Neural progenitor cell (in vitro differentiated cells): ENCODE results near the gene WNT3A. TPM values are rescaled to one million over a fixed set of nuclear protein-coding genes. Genes with fewer than 3 reads are reported as not detected.

Experiments
- DNase-seq: peaks from one replicate; pipeline ENCODE4 v3.0.0-alpha.2; 2016; ENCODE audit warnings: low spot score
- H2AFZ ChIP-seq: fragments of 200-600 bp; sonication (generic); replicated peaks from 2 replicates; pipeline ENCODE4 v1.6.1; 2016; ENCODE audit warnings: antibody characterized with exemption
- H3F3A ChIP-seq: fragments of 200-600 bp; sonication (generic); 2 replicates; pipeline ENCODE4 v1.6.1; 2016; ENCODE audit warnings: antibody characterized with exemption, low read depth
- H3K27ac ChIP-seq: fragments of 200-600 bp; sonication (generic); 2 replicates; pipeline ENCODE4 v1.5.1; 2016; ENCODE audit warnings: mild to moderate bottlenecking
- H3K27me3 ChIP-seq: fragments of 200-600 bp; sonication (generic); 2 replicates; pipeline ENCODE4 v1.6.1; 2016; ENCODE audit warnings: mild to moderate bottlenecking, moderate library complexity
- H3K36me3 ChIP-seq: fragments of 200-600 bp; sonication (generic); 2 replicates; pipeline ENCODE4 v1.5.1; 2016
- H3K4me1 ChIP-seq: fragments of 200-600 bp; sonication (generic); 2 replicates; pipeline ENCODE4 v1.6.1; 2016; ENCODE audit warnings: mixed run types
- H3K4me2 ChIP-seq: fragments of 200-600 bp; sonication (generic); 2 replicates; pipeline ENCODE4 v1.6.1; 2016
- H3K4me3 ChIP-seq: fragments of 200-600 bp; sonication (generic); 2 replicates; pipeline ENCODE4 v1.5.1; 2016
- H3K79me2 ChIP-seq: fragments of 200-600 bp; sonication (generic); 2 replicates; pipeline ENCODE4 v1.6.1; 2016; ENCODE audit warnings: low read depth
- H3K9ac ChIP-seq: fragments of 200-600 bp; sonication (generic); 2 replicates; pipeline ENCODE4 v1.6.1; 2016
- H3K9me3 ChIP-seq: fragments of 200-600 bp; sonication (generic); 2 replicates; pipeline ENCODE4 v1.5.1; 2016; ENCODE audit warnings: low read depth
- H4K20me1 ChIP-seq: fragments of 200-600 bp; sonication (generic); 2 replicates; pipeline ENCODE4 v1.6.1; 2016; ENCODE audit warnings: low read depth
- H3K27ac Mint-ChIP-seq: 3 replicates; pipeline ENCODE4 v1.8.0; 2021; ENCODE audit warnings: mixed read lengths
- H3K27me3 Mint-ChIP-seq: 2 replicates; pipeline ENCODE4 v1.8.0; 2022; ENCODE audit warnings: low read depth, mild to moderate bottlenecking, inconsistent platforms, moderate library complexity, mixed read lengths; ENCODE audit not compliant: insufficient read depth
- H3K36me3 Mint-ChIP-seq: 3 replicates; pipeline ENCODE4 v1.8.0; 2021; ENCODE audit warnings: mixed read lengths
- H3K4me1 Mint-ChIP-seq: 3 replicates; pipeline ENCODE4 v1.8.0; 2021; ENCODE audit warnings: mixed read lengths
- H3K4me3 Mint-ChIP-seq: 3 replicates; pipeline ENCODE4 v1.8.0; 2021; ENCODE audit warnings: mild to moderate bottlenecking, moderate library complexity, mixed read lengths
- H3K9me3 Mint-ChIP-seq: 3 replicates; pipeline ENCODE4 v1.8.0; 2020; ENCODE audit warnings: mixed read lengths
- CTCF ChIP-seq: fragments of 200-600 bp; sonication (generic); IDR thresholded peaks from 2 replicates; pipeline ENCODE4 v1.5.1; 2017; ENCODE audit warnings: antibody characterized with exemption, mild to moderate bottlenecking
- EZH2 ChIP-seq: fragments of 200-600 bp; sonication (generic); IDR thresholded peaks from 2 replicates; pipeline ENCODE4 v1.6.1; 2017; ENCODE audit warnings: antibody characterized with exemption, mild to moderate bottlenecking, moderate library complexity
- EZH2phosphoT487 ChIP-seq: fragments of 200-600 bp; sonication (generic); IDR thresholded peaks from 2 replicates; pipeline ENCODE4 v1.6.1; 2017; ENCODE audit warnings: antibody characterized with exemption
- total RNA-seq: library from RNA; depleted of rRNA; stranded (reverse); fragments of >200 nt; gene quantifications from 2 replicates; pipeline ENCODE4 v1.2.3, GENCODE V29; 2015; ENCODE audit warnings: low replicate concordance

WNT3A gene
- total RNA-seq, 1 donor from 2014 or later = not detected

- Mint-ChIP-seq H3K4me3 (peak overlapping the region; percentile 73), H3K4me1 (peaks cover 12% of the 10 kb centered on the region), H3K27ac (no peak overlapping the region), H3K27me3 (peaks cover 34% of the 10 kb centered on the region), H3K36me3 (peaks cover 20% of the 10 kb centered on the region), H3K9me3 (peaks cover 12% of the 10 kb centered on the region)
- no peak for TF ChIP-seq CTCF
- no peak for TF ChIP-seq EZH2phosphoT487
- TF ChIP-seq EZH2 = no peak
- Histone ChIP-seq H3F3A (no peaks in the 10 kb centered on the region), H3K27me3 (peaks cover 92% of the 10 kb centered on the region), H3K79me2 (no peaks in the 10 kb centered on the region), H3K4me3 (peak overlapping the region; percentile 43), H4K20me1 (no peaks in the 10 kb centered on the region), H2AFZ (peak overlapping the region; percentile 63), H3K4me2 (peak overlapping the region; percentile 72), H3K9me3 (no peaks in the 10 kb centered on the region), H3K4me1 (peaks cover 4% of the 10 kb centered on the region), H3K27ac (no peak overlapping the region), H3K36me3 (no peaks in the 10 kb centered on the region), H3K9ac (no peak overlapping the region)
- DNase-seq = peak; percentile 83
Measured at GRCh38 chr1:228059634-228060457, 53.0 kb downstream of the WNT3A start.

- no peaks in the 10 kb centered on the region for H3F3A ChIP-seq
- no peak overlapping the region for H3K9ac ChIP-seq
- Mint-ChIP-seq H3K27me3 (peaks cover 38% of the 10 kb centered on the region), H3K4me3 (peak overlapping the region; percentile 52), H3K27ac (no peak overlapping the region), H3K9me3 (peaks cover 12% of the 10 kb centered on the region), H3K4me1 (peaks cover 12% of the 10 kb centered on the region), H3K36me3 (peaks cover 20% of the 10 kb centered on the region)
- H3K36me3 ChIP-seq = no peaks in the 10 kb centered on the region
- peak overlapping the region; percentile 43 for H3K4me3 ChIP-seq
- TF ChIP-seq EZH2phosphoT487 (peak; percentile 59), EZH2 (peak; percentile 68), CTCF (no peak)
- H3K9me3 ChIP-seq = no peaks in the 10 kb centered on the region
- peaks cover 92% of the 10 kb centered on the region for H3K27me3 ChIP-seq
- H2AFZ ChIP-seq = peak overlapping the region; percentile 63
- H3K4me2 ChIP-seq = peak overlapping the region; percentile 72
- H3K27ac ChIP-seq = no peak overlapping the region
- H3K4me1 ChIP-seq = peaks cover 4% of the 10 kb centered on the region
- H3K79me2 ChIP-seq = no peaks in the 10 kb centered on the region
- DNase-seq = peak; percentile 55
- no peaks in the 10 kb centered on the region for H4K20me1 ChIP-seq
Measured at GRCh38 chr1:228060458-228061190, 53.8 kb downstream of the WNT3A start.

GRCh38 chr1:228061411-228062084 lies 54.8 kb downstream of the WNT3A start:
- Histone ChIP-seq H3K4me2 (no peak overlapping the region), H3K9ac (no peak overlapping the region), H3K4me3 (no peak overlapping the region), H3K79me2 (no peaks in the 10 kb centered on the region), H3F3A (no peaks in the 10 kb centered on the region), H2AFZ (no peak overlapping the region), H3K27me3 (peaks cover 92% of the 10 kb centered on the region), H3K4me1 (peaks cover 4% of the 10 kb centered on the region), H3K36me3 (no peaks in the 10 kb centered on the region), H4K20me1 (no peaks in the 10 kb centered on the region), H3K9me3 (no peaks in the 10 kb centered on the region), H3K27ac (no peak overlapping the region)
- Mint-ChIP-seq H3K4me1 (peaks cover 12% of the 10 kb centered on the region), H3K36me3 (peaks cover 15% of the 10 kb centered on the region), H3K4me3 (no peak overlapping the region), H3K27me3 (peaks cover 39% of the 10 kb centered on the region), H3K9me3 (peaks cover 12% of the 10 kb centered on the region), H3K27ac (peak overlapping the region; percentile 19)
- DNase-seq = no peak
- no peak for TF ChIP-seq EZH2phosphoT487
- TF ChIP-seq CTCF = no peak
- no peak for TF ChIP-seq EZH2
